Fibroblast of pulmonary artery (primary cell): ENCODE data around the gene TMEM132E.

Source experiments
- DNase-seq: peaks from one replicate; pipeline ENCODE4 v3.0.0-alpha.2; 2010; ENCODE audit warnings: low read depth
- H3K4me3 ChIP-seq: replicated peaks from 2 replicates; pipeline ENCODE4 v1.5.1; 2011; ENCODE audit warnings: low read depth, mild to moderate bottlenecking, control low read depth, low read length, moderate library complexity
- CTCF ChIP-seq: IDR thresholded peaks from 2 replicates; pipeline ENCODE4 v1.5.1; 2011; ENCODE audit warnings: mild to moderate bottlenecking, control low read depth, low read length, inconsistent platforms; ENCODE audit errors: missing control alignments

TMEM132E gene

GRCh38 chr17:34628879-34629278 lies 49.5 kb downstream of the TMEM132E start:
- no peak overlapping the region for H3K4me3 ChIP-seq
- TF ChIP-seq CTCF: no peak
- DNase-seq: no peak

- DNase-seq: no peak
- no peak for TF ChIP-seq CTCF
- H3K4me3 ChIP-seq: no peak overlapping the region
These were observed 54.0 kb downstream of the TMEM132E start for GRCh38 chr17:34633351-34633750.

- no peak for DNase-seq
- TF ChIP-seq CTCF: no peak
- no peak overlapping the region for H3K4me3 ChIP-seq
These were observed 54.4 kb downstream of the TMEM132E start for GRCh38 chr17:34633760-34634159.

- no peak for DNase-seq
- TF ChIP-seq CTCF: no peak
- H3K4me3 ChIP-seq: no peak overlapping the region
These were observed 55.3 kb downstream of the TMEM132E start for GRCh38 chr17:34634551-34635160.

- no peak for TF ChIP-seq CTCF
- H3K4me3 ChIP-seq: no peak overlapping the region
These were observed 56.5 kb downstream of the TMEM132E start for GRCh38 chr17:34635876-34636275.

GRCh38 chr17:34637041-34637547 lies 57.7 kb downstream of the TMEM132E start:
- TF ChIP-seq CTCF: no peak
- no peak overlapping the region for H3K4me3 ChIP-seq
- DNase-seq: no peak

More at GRCh38 chr17:34635876-34636275, 56.5 kb downstream of the TMEM132E start:
- no peak for DNase-seq
